ENCODE data around the gene SMYD3. TPM values are rescaled to one million over a fixed set of nuclear protein-coding genes. Genes with fewer than 3 reads are reported as not detected.

SMYD3 gene
- total RNA-seq, 1 donor from 2014 or later: 80.8 TPM

DNA sequence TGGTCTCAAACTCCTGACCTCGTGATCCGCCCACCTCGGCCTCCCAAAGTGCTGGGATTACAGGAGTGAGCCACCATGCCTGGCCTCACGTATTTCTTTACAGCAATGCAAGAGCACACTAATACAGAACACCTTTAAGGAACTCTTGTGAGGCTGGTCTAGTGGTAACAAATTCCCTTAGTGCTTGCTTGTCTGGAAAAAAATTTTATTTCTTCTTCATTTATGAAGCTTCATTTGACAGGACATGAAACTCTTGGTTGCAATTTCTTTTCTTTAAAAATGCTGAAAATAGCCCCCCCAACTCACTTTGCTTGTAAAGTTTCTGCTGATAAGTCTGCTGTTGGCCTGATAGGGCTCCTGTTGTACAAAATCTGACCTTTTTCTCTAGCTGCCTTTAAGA, 248.8 kb downstream of the SMYD3 start:
- no peak overlapping the region for H3K27ac Mint-ChIP-seq (ENCODE audit: unreplicated experiment)
- H3K36me3 ChIP-seq (ENCODE audit: insufficient read depth, low read length): no peaks in the 10 kb centered on the region
- H3K4me3 Mint-ChIP-seq (ENCODE audit: unreplicated experiment): no peak overlapping the region
- H3K27ac ChIP-seq (ENCODE audit: low read depth, low read length): no peak overlapping the region
- H3K36me3 Mint-ChIP-seq (ENCODE audit: low read depth, unreplicated experiment): peaks cover 10% of the 10 kb centered on the region
- H4K20me1 ChIP-seq (ENCODE audit: insufficient read depth, low read length): no peaks in the 10 kb centered on the region
- no peak for DNase-seq (ENCODE audit: low read depth)
- peaks cover 2% of the 10 kb centered on the region for H3K4me1 Mint-ChIP-seq (ENCODE audit: low read depth, unreplicated experiment)
- H3K27me3 Mint-ChIP-seq (ENCODE audit: low read depth, unreplicated experiment): no peaks in the 10 kb centered on the region
- no peaks in the 10 kb centered on the region for H3K79me2 ChIP-seq (ENCODE audit: insufficient read depth, low read length)
- H2AFZ ChIP-seq (ENCODE audit: low read depth, low read length): no peak overlapping the region
- H3K9ac ChIP-seq (ENCODE audit: low read length): no peak overlapping the region
- no peaks in the 10 kb centered on the region for H3K4me1 ChIP-seq (ENCODE audit: insufficient read depth, low read length)
- H3K4me2 ChIP-seq (ENCODE audit: low read length): no peak overlapping the region
- H3K27me3 ChIP-seq (ENCODE audit: insufficient read depth, low read length): no peaks in the 10 kb centered on the region
- peaks cover 3% of the 10 kb centered on the region for H3K9me3 ChIP-seq (ENCODE audit: insufficient read depth, low read depth, low read length)
- TF ChIP-seq EZH2 (IDR thresholded peaks at IDR 0.05; ENCODE audit: insufficient read depth, low read length): no peak
- TF ChIP-seq, protein P1, sequence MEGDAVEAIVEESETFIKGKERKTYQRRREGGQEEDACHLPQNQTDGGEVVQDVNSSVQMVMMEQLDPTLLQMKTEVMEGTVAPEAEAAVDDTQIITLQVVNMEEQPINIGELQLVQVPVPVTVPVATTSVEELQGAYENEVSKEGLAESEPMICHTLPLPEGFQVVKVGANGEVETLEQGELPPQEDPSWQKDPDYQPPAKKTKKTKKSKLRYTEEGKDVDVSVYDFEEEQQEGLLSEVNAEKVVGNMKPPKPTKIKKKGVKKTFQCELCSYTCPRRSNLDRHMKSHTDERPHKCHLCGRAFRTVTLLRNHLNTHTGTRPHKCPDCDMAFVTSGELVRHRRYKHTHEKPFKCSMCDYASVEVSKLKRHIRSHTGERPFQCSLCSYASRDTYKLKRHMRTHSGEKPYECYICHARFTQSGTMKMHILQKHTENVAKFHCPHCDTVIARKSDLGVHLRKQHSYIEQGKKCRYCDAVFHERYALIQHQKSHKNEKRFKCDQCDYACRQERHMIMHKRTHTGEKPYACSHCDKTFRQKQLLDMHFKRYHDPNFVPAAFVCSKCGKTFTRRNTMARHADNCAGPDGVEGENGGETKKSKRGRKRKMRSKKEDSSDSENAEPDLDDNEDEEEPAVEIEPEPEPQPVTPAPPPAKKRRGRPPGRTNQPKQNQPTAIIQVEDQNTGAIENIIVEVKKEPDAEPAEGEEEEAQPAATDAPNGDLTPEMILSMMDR (IDR thresholded peaks at IDR 0.05; ENCODE audit: insufficient read depth, low read depth, low read length): no peak
- H3K4me3 ChIP-seq (ENCODE audit: insufficient read depth, low read depth, low read length): no peak overlapping the region
- peaks cover 13% of the 10 kb centered on the region for H3K9me3 Mint-ChIP-seq (ENCODE audit: unreplicated experiment)
- FAIRE-seq: no peak

DNA sequence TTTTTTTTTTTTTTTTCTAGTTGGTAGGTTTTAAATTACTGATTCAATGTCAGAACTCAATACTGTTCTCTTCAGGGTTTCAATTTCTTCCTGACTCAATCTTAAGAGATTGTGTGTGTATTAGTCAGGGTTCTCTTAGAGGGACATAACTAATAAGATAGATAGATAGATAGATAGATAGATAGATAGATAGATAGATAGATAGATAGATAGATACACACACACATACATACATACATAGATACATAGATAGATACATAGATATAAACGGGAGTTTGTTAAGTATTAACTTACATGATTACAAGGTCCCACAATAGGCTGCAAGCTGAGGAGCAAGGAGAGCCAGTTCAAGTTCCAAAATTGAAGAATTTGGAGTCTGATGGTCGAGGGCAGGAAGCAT, 251.3 kb downstream of the SMYD3 start:
- Histone ChIP-seq H3K79me2 (ENCODE audit: insufficient read depth, low read length) (no peaks in the 10 kb centered on the region), H2AFZ (ENCODE audit: low read depth, low read length) (no peak overlapping the region), H3K27me3 (ENCODE audit: insufficient read depth, low read length) (no peaks in the 10 kb centered on the region), H3K9me3 (ENCODE audit: insufficient read depth, low read depth, low read length) (peaks cover 3% of the 10 kb centered on the region), H3K4me3 (ENCODE audit: insufficient read depth, low read depth, low read length) (no peak overlapping the region), H3K9ac (ENCODE audit: low read length) (no peak overlapping the region), H4K20me1 (ENCODE audit: insufficient read depth, low read length) (no peaks in the 10 kb centered on the region), H3K36me3 (ENCODE audit: insufficient read depth, low read length) (no peaks in the 10 kb centered on the region), H3K4me1 (ENCODE audit: insufficient read depth, low read length) (no peaks in the 10 kb centered on the region), H3K4me2 (ENCODE audit: low read length) (no peak overlapping the region), H3K27ac (ENCODE audit: low read depth, low read length) (no peak overlapping the region)
- no peak for DNase-seq (ENCODE audit: low read depth)
- Mint-ChIP-seq H3K27ac (ENCODE audit: unreplicated experiment) (no peak overlapping the region), H3K4me3 (ENCODE audit: unreplicated experiment) (no peak overlapping the region), H3K36me3 (ENCODE audit: low read depth, unreplicated experiment) (peaks cover 10% of the 10 kb centered on the region), H3K9me3 (ENCODE audit: unreplicated experiment) (peaks cover 13% of the 10 kb centered on the region), H3K4me1 (ENCODE audit: low read depth, unreplicated experiment) (no peaks in the 10 kb centered on the region), H3K27me3 (ENCODE audit: low read depth, unreplicated experiment) (no peaks in the 10 kb centered on the region)
- FAIRE-seq: no peak
- TF ChIP-seq, protein P1 (IDR thresholded peaks at IDR 0.05; ENCODE audit: insufficient read depth, low read depth, low read length): no peak
- TF ChIP-seq EZH2 (IDR thresholded peaks at IDR 0.05; ENCODE audit: insufficient read depth, low read length): no peak

DNA sequence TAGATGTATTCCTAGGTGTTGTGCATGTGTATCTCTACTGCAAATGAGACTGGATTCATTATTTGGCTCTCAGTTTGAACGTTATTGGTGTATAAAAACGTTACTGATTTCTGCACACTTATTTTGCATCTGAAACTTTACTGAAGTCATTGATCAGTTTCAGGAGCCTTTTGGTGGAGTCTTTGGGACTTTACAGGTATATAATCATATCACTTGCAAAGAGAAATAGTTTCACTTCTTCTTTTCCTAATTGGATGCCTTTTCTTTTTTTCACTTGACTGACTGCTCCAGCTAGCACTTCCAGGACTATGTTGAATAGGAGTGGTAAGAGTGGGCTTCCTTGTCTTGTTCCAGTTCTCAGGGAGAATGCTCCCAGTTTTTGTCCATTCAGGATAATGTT, 252.2 kb downstream of the SMYD3 start:
- no peaks in the 10 kb centered on the region for H4K20me1 ChIP-seq (ENCODE audit: insufficient read depth, low read length)
- Mint-ChIP-seq H3K27ac (ENCODE audit: unreplicated experiment) (no peak overlapping the region), H3K27me3 (ENCODE audit: low read depth, unreplicated experiment) (no peaks in the 10 kb centered on the region), H3K9me3 (ENCODE audit: unreplicated experiment) (peaks cover 13% of the 10 kb centered on the region), H3K4me1 (ENCODE audit: low read depth, unreplicated experiment) (no peaks in the 10 kb centered on the region), H3K4me3 (ENCODE audit: unreplicated experiment) (no peak overlapping the region), H3K36me3 (ENCODE audit: low read depth, unreplicated experiment) (peaks cover 8% of the 10 kb centered on the region)
- no peaks in the 10 kb centered on the region for H3K79me2 ChIP-seq (ENCODE audit: insufficient read depth, low read length)
- H3K4me1 ChIP-seq (ENCODE audit: insufficient read depth, low read length): no peaks in the 10 kb centered on the region
- no peaks in the 10 kb centered on the region for H3K36me3 ChIP-seq (ENCODE audit: insufficient read depth, low read length)
- TF ChIP-seq, protein P1 (IDR thresholded peaks at IDR 0.05; ENCODE audit: insufficient read depth, low read depth, low read length): no peak
- TF ChIP-seq EZH2 (IDR thresholded peaks at IDR 0.05; ENCODE audit: insufficient read depth, low read length): no peak
- no peak overlapping the region for H3K9ac ChIP-seq (ENCODE audit: low read length)
- DNase-seq (ENCODE audit: low read depth) (no peak), FAIRE-seq (no peak)
- H2AFZ ChIP-seq (ENCODE audit: low read depth, low read length): no peak overlapping the region
- H3K9me3 ChIP-seq (ENCODE audit: insufficient read depth, low read depth, low read length): peaks cover under 1% of the 10 kb centered on the region
- H3K27me3 ChIP-seq (ENCODE audit: insufficient read depth, low read length): no peaks in the 10 kb centered on the region
- no peak overlapping the region for H3K4me3 ChIP-seq (ENCODE audit: insufficient read depth, low read depth, low read length)
- H3K27ac ChIP-seq (ENCODE audit: low read depth, low read length): no peak overlapping the region
- H3K4me2 ChIP-seq (ENCODE audit: low read length): no peak overlapping the region

Measured in astrocyte (in vitro differentiated cells and primary cell).